T-helper 1 cell treated with Interleukin-12 subunit alpha and Interleukin-12 subunit beta and Interleukin-4 antibody, amounts not matched to agents 30 μg/mL and 1 μg/mL, for 36 hours (primary cell): ENCODE data around the gene NINJ2.

Experiments
- H3K27ac Mint-ChIP-seq: one replicate; pipeline ENCODE4 v1.8.0; 2021; ENCODE audit warnings: mild to moderate bottlenecking, mixed read lengths
- H3K27me3 Mint-ChIP-seq: one replicate; pipeline ENCODE4 v1.8.0; 2021; ENCODE audit warnings: low read depth, mixed read lengths
- H3K36me3 Mint-ChIP-seq: one replicate; pipeline ENCODE4 v1.8.0; 2021; ENCODE audit warnings: low read depth, mixed read lengths
- H3K4me1 Mint-ChIP-seq: one replicate; pipeline ENCODE4 v1.8.0; 2021; ENCODE audit warnings: low read depth, mixed read lengths
- H3K4me3 Mint-ChIP-seq: one replicate; pipeline ENCODE4 v1.8.0; 2021; ENCODE audit warnings: mild to moderate bottlenecking, moderate library complexity, mixed read lengths
- H3K9me3 Mint-ChIP-seq: one replicate; pipeline ENCODE4 v1.8.0; 2021; ENCODE audit warnings: mixed read lengths

Gene NINJ2

GRCh38 chr12:572532-572899 lies 90.7 kb downstream of the NINJ2 start:
- peaks cover 28% of the 10 kb centered on the region for H3K4me1 Mint-ChIP-seq
- H3K9me3 Mint-ChIP-seq = no peaks in the 10 kb centered on the region
- peaks cover 4% of the 10 kb centered on the region for H3K36me3 Mint-ChIP-seq
- peak overlapping the region; percentile 57 for H3K27ac Mint-ChIP-seq
- H3K4me3 Mint-ChIP-seq = no peak overlapping the region
- no peaks in the 10 kb centered on the region for H3K27me3 Mint-ChIP-seq

- Mint-ChIP-seq H3K27me3 (no peaks in the 10 kb centered on the region), H3K9me3 (no peaks in the 10 kb centered on the region), H3K27ac (peak overlapping the region; percentile 57), H3K4me1 (peaks cover 31% of the 10 kb centered on the region), H3K36me3 (peaks cover 4% of the 10 kb centered on the region), H3K4me3 (no peak overlapping the region)
These were observed 91.3 kb downstream of the NINJ2 start for GRCh38 chr12:571795-572531.

- no peaks in the 10 kb centered on the region for H3K9me3 Mint-ChIP-seq
- H3K27me3 Mint-ChIP-seq = no peaks in the 10 kb centered on the region
- peak overlapping the region; percentile 37 for H3K4me3 Mint-ChIP-seq
- peaks cover 35% of the 10 kb centered on the region for H3K4me1 Mint-ChIP-seq
- no peak overlapping the region for H3K27ac Mint-ChIP-seq
- peaks cover 4% of the 10 kb centered on the region for H3K36me3 Mint-ChIP-seq
These were observed 92.1 kb downstream of the NINJ2 start for GRCh38 chr12:570921-571794.

GRCh38 chr12:570435-570920 lies 92.8 kb downstream of the NINJ2 start:
- Mint-ChIP-seq H3K4me3 (no peak overlapping the region), H3K9me3 (no peaks in the 10 kb centered on the region), H3K27me3 (no peaks in the 10 kb centered on the region), H3K4me1 (peaks cover 36% of the 10 kb centered on the region), H3K27ac (no peak overlapping the region), H3K36me3 (peaks cover 7% of the 10 kb centered on the region)

- H3K9me3 Mint-ChIP-seq = no peaks in the 10 kb centered on the region
- H3K4me1 Mint-ChIP-seq = peaks cover 42% of the 10 kb centered on the region
- peak overlapping the region; percentile 50 for H3K27ac Mint-ChIP-seq
- peaks cover 7% of the 10 kb centered on the region for H3K36me3 Mint-ChIP-seq
- no peaks in the 10 kb centered on the region for H3K27me3 Mint-ChIP-seq
- H3K4me3 Mint-ChIP-seq = peak overlapping the region; percentile 80
These were observed 93.3 kb downstream of the NINJ2 start for GRCh38 chr12:569803-570434.

- Mint-ChIP-seq H3K4me3 (peak overlapping the region; percentile 80), H3K9me3 (no peaks in the 10 kb centered on the region), H3K36me3 (peaks cover 10% of the 10 kb centered on the region), H3K4me1 (peaks cover 44% of the 10 kb centered on the region), H3K27me3 (no peaks in the 10 kb centered on the region), H3K27ac (no peak overlapping the region)
These were observed 94.1 kb downstream of the NINJ2 start for GRCh38 chr12:569091-569676.

GRCh38 chr12:568486-568885 lies 94.8 kb downstream of the NINJ2 start:
- H3K27ac Mint-ChIP-seq = no peak overlapping the region
- H3K4me3 Mint-ChIP-seq = peak overlapping the region; percentile 25
- peaks cover 12% of the 10 kb centered on the region for H3K36me3 Mint-ChIP-seq
- H3K4me1 Mint-ChIP-seq = peaks cover 48% of the 10 kb centered on the region
- H3K27me3 Mint-ChIP-seq = no peaks in the 10 kb centered on the region
- H3K9me3 Mint-ChIP-seq = no peaks in the 10 kb centered on the region

- Mint-ChIP-seq H3K9me3 (no peaks in the 10 kb centered on the region), H3K4me1 (peaks cover 63% of the 10 kb centered on the region), H3K4me3 (no peak overlapping the region), H3K27ac (peak overlapping the region; percentile 4), H3K36me3 (peaks cover 23% of the 10 kb centered on the region), H3K27me3 (no peaks in the 10 kb centered on the region)
These were observed 97.6 kb downstream of the NINJ2 start for GRCh38 chr12:565589-566105.

- Mint-ChIP-seq H3K27ac (no peak overlapping the region), H3K4me1 (peaks cover 66% of the 10 kb centered on the region), H3K9me3 (no peaks in the 10 kb centered on the region), H3K4me3 (no peak overlapping the region), H3K36me3 (peaks cover 26% of the 10 kb centered on the region), H3K27me3 (no peaks in the 10 kb centered on the region)
These were observed 98.1 kb downstream of the NINJ2 start for GRCh38 chr12:565161-565560.

- H3K4me3 Mint-ChIP-seq = peak overlapping the region; percentile 70
These were observed 99.4 kb downstream of the NINJ2 start for GRCh38 chr12:563787-564298.

GRCh38 chr12:563250-563781 lies 99.9 kb downstream of the NINJ2 start:
- H3K9me3 Mint-ChIP-seq = no peaks in the 10 kb centered on the region
- H3K27ac Mint-ChIP-seq = peak overlapping the region; percentile 88
- peak overlapping the region; percentile 70 for H3K4me3 Mint-ChIP-seq
- peaks cover 62% of the 10 kb centered on the region for H3K4me1 Mint-ChIP-seq
- peaks cover 40% of the 10 kb centered on the region for H3K36me3 Mint-ChIP-seq
- no peaks in the 10 kb centered on the region for H3K27me3 Mint-ChIP-seq

More at GRCh38 chr12:563787-564298, 99.4 kb downstream of the NINJ2 start:
- Mint-ChIP-seq H3K36me3 (peaks cover 38% of the 10 kb centered on the region), H3K9me3 (no peaks in the 10 kb centered on the region), H3K27me3 (no peaks in the 10 kb centered on the region), H3K27ac (peak overlapping the region; percentile 88), H3K4me1 (peaks cover 64% of the 10 kb centered on the region)

GRCh38 chr12:562634-563033 lies 100.6 kb downstream of the NINJ2 start:
- Mint-ChIP-seq H3K4me1 (peaks cover 59% of the 10 kb centered on the region), H3K9me3 (no peaks in the 10 kb centered on the region), H3K27ac (peak overlapping the region; percentile 88), H3K4me3 (peak overlapping the region; percentile 70), H3K36me3 (peaks cover 43% of the 10 kb centered on the region), H3K27me3 (no peaks in the 10 kb centered on the region)

GRCh38 chr12:561908-562593 lies 101.2 kb downstream of the NINJ2 start:
- no peaks in the 10 kb centered on the region for H3K9me3 Mint-ChIP-seq
- peak overlapping the region; percentile 70 for H3K4me3 Mint-ChIP-seq
- H3K27me3 Mint-ChIP-seq = no peaks in the 10 kb centered on the region
- H3K27ac Mint-ChIP-seq = peak overlapping the region; percentile 88
- H3K4me1 Mint-ChIP-seq = peaks cover 59% of the 10 kb centered on the region
- H3K36me3 Mint-ChIP-seq = peaks cover 47% of the 10 kb centered on the region
